HepG2 (cell line): Measurements from ENCODE around the gene P2RX3. TPM values are rescaled to one million over a fixed set of nuclear protein-coding genes. Genes with fewer than 3 reads are reported as not detected.

Source experiments
- ATAC-seq: fragments of 200-7000 bp; cut with Tn5 transposase; 3 replicates; pipeline ENCODE4 v1.9.1; 2020; ENCODE audit warnings: mild to moderate bottlenecking, moderate library complexity
- BruUV-seq: library from RNA; stranded (reverse); fragments of 400-500 nt; replicated peaks from 2 replicates; lab custom pipeline; 2021; lab: Mats Ljungman, UMichigan
- CTCF ChIA-PET: fragments of 300-600 bp; formaldehyde crosslinking; extraction: SDS; loops from one replicate; lab custom pipeline; 2021; ENCODE audit warnings: low total read pairs, inconsistent platforms, low intra/inter-chr PET ratio; lab: Yijun Ruan, JAX
- POLR2A ChIA-PET: fragments of 350-600 bp; sonication (Branson Sonifier 250); formaldehyde crosslinking; loops from one replicate; lab custom pipeline; 2020; ENCODE audit warnings: antibody characterized with exemption, inconsistent platforms; lab: Yijun Ruan, JAX
- DNase-seq: peaks from one replicate; pipeline ENCODE4 v3.0.0-alpha.2; 2015; ENCODE audit warnings: low spot score
- FAIRE-seq: peaks from 3 replicates; lab custom pipeline; 2011; peaks lifted over from hg19 to GRCh38; lab: Jason Lieb, UNC
- H2AFZ ChIP-seq: one replicate; pipeline ENCODE4 v1.6.1; 2011; ENCODE audit warnings: low read length, inconsistent platforms
- H3K27ac ChIP-seq: fragments of 300-600 bp; 3 replicates; pipeline ENCODE4 v1.8.0; 2011; ENCODE audit warnings: mixed run types, mild to moderate bottlenecking, mixed read lengths, low read length, inconsistent platforms; ENCODE audit not compliant: insufficient read depth; ENCODE audit errors: extremely low read length
- H3K27me3 ChIP-seq, 2 experiments: fragments of 200-600 bp in 1 of 2; 2 replicates in 1 of 2; 3 replicates in 1 of 2; pipeline versions ENCODE4 v1.6.0 to v1.8.0; 2011; ENCODE audit warnings: low read length in 2 of 2, mild to moderate bottlenecking in 2 of 2, moderate library complexity in 2 of 2, inconsistent platforms in 1 of 2; ENCODE audit not compliant: insufficient read depth in 2 of 2, control insufficient read depth in 1 of 2
- H3K36me3 ChIP-seq, 2 experiments: fragments of 200-600 bp in 1 of 2; replicated peaks in 1 of 2; 2 replicates in 1 of 2; 3 replicates in 1 of 2; pipeline versions ENCODE4 v1.5.1 to v1.8.0; 2011; ENCODE audit warnings: low read length in 2 of 2, inconsistent platforms in 1 of 2; ENCODE audit not compliant: insufficient read depth in 2 of 2, control insufficient read depth in 1 of 2
- H3K4me1 ChIP-seq: 2 replicates; pipeline ENCODE4 v1.5.1; 2012; ENCODE audit warnings: low read length, inconsistent platforms; ENCODE audit not compliant: insufficient read depth
- H3K4me2 ChIP-seq: 2 replicates; pipeline ENCODE4 v1.6.0; 2011; ENCODE audit warnings: low read depth, low read length, inconsistent platforms
- H3K4me3 ChIP-seq, 3 experiments: fragments of 200-600 bp in 1 of 3; sonication (generic), shearing (Covaris generic) in 1 of 3; replicated peaks in 1 of 3; 2 replicates each; pipeline ENCODE4 v1.5.1; 2011 to 2016; ENCODE audit warnings: low read length in 3 of 3, inconsistent platforms in 2 of 3, low read depth in 2 of 3, mild to moderate bottlenecking in 2 of 3, control low read depth in 1 of 3, mixed read lengths in 1 of 3; ENCODE audit not compliant: insufficient read depth in 1 of 3
- H3K79me2 ChIP-seq: one replicate; pipeline ENCODE4 v1.6.1; 2011; ENCODE audit warnings: low read length, inconsistent platforms; ENCODE audit not compliant: insufficient read depth
- H3K9ac ChIP-seq: 2 replicates; pipeline ENCODE4 v1.6.0; 2011; ENCODE audit warnings: mild to moderate bottlenecking, low read depth, low read length, inconsistent platforms; ENCODE audit not compliant: insufficient read depth
- H3K9me3 ChIP-seq: 2 replicates; pipeline ENCODE4 v1.5.1; 2012; ENCODE audit warnings: mild to moderate bottlenecking, low read length
- H4K20me1 ChIP-seq: 2 replicates; pipeline ENCODE4 v1.6.0; 2011; ENCODE audit warnings: inconsistent platforms, mild to moderate bottlenecking, low read length, moderate library complexity; ENCODE audit not compliant: insufficient read depth
- FIP1L1 ChIP-seq: fragments of 200-400 bp; formaldehyde crosslinking; IDR thresholded peaks from 2 replicates; pipeline ENCODE4 v1.6.1; 2018; ENCODE audit warnings: low read depth, mild to moderate bottlenecking, low read length, moderate library complexity, borderline replicate concordance; ENCODE audit not compliant: insufficient read depth
- KDM5B ChIP-seq: sonication (generic); formaldehyde crosslinking; IDR thresholded peaks from 2 replicates; pipeline ENCODE4 v1.4.0; 2020; ENCODE audit warnings: missing genetic modification reagents, mild to moderate bottlenecking, borderline replicate concordance
- PCBP1 ChIP-seq: fragments of 200-400 bp; formaldehyde crosslinking; IDR thresholded peaks from 2 replicates; pipeline ENCODE4 v1.6.1; 2017; ENCODE audit warnings: mild to moderate bottlenecking, low read depth, low read length, borderline replicate concordance
- WGBS: methylation state at CpG from one replicate; pipeline ENCODE4 v1.1.6; 2017; ENCODE audit warnings: low lambda C conversion rate; 5-methylcytosine and 5-hydroxymethylcytosine counted together
- in situ Hi-C: cut with HindIII; loops from 2 replicates; pipeline ENCODE4 v1.10.0; 2017; ENCODE audit warnings: low pct_unique_long_range_greater_than_20kb; ENCODE audit not compliant: extremely low pct_ligation_motif_present
- intact Hi-C: fragments of 100-400 bp; cut with micrococcal nuclease; formaldehyde crosslinking; loops from one replicate; pipeline ENCODE4 v1.10.0; 2022; ENCODE audit not compliant: unreplicated experiment
- polyA plus RNA-seq, 8 experiments: library from polyadenylated mRNA; depleted of rRNA in 3 of 8; stranded (reverse) in 7 of 8; unstranded in 1 of 8; fragments of >200 nt; fragmentation: Illumina TruSeq in 4 of 8; extraction: Trizol in 4 of 8; gene quantifications; 2 replicates each; pipeline versions ENCODE4 v1.2.1 to v1.2.3, GENCODE V29; 2011 to 2016; ENCODE audit warnings: low read depth in 4 of 8, missing spikeins in 1 of 8, mixed read lengths in 1 of 8; ENCODE audit not compliant: insufficient read depth in 1 of 8
- total RNA-seq, 5 experiments: library from RNA; depleted of rRNA; stranded (reverse); fragments of >200 nt; fragmentation: Illumina TruSeq; extraction: Trizol; gene quantifications; 2 replicates each; pipeline ENCODE4 v1.2.3, GENCODE V29; 2016; ENCODE audit warnings: low read depth in 1 of 5
- TF ChIP-seq, protein P1 (sequence below): sonication (generic); formaldehyde crosslinking; IDR thresholded peaks from 2 replicates; pipeline ENCODE4 v1.5.0; 2020; ENCODE audit warnings: mild to moderate bottlenecking, missing genetic modification reagents, moderate library complexity

The P2RX3 gene
- total and polyA plus RNA-seq, 2 of the 13 experiments (the other 11 are each of a cell fraction or from before 2014, with no cell fraction given) = 0.08 TPM; not detected in 1

DNA sequence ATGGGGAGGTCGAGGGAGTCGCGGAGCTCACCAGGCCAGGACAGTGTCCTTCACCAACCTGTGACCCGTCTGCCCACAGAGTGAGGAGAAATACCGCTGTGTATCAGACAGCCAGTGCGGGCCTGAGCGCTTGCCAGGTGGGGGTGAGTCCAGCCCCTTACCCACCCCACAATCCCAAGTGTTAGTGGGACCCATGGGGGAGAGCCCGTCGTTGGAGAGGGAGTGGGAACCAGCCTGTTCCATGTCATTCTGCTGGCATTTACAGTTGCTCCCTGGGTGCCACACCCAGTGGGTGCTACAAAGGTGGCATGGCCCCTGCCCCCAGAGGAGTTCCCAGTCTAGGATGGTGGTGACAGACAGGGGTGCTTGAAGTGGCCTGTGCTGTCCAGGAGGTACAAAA is 9.2 kb downstream of the P2RX3 start (continued):
- no peak for TF ChIP-seq FIP1L1

GRCh38 chr11:57348052-57348451 is 9.9 kb downstream of the P2RX3 start:
- POLR2A ChIA-PET = no interaction called here
- BruUV-seq = no TSS peak
- CTCF ChIA-PET = no interaction called here

More at GRCh38 chr11:57348052-57348451, 9.9 kb downstream of the P2RX3 start:
- Histone ChIP-seq H3K4me3 (no peak overlapping the region), H3K9ac (peak overlapping the region; percentile 11; the same call in 1 of the 2 replicates), H3K4me1 (peaks cover 53% of the 10 kb centered on the region), H3K27me3 (peaks cover 1 to 19% of the 10 kb centered on the region in 2 experiments; a peak in 4 of 5 replicates), H3K27ac (no peak overlapping the region), H4K20me1 (no peaks in the 10 kb centered on the region), H3K36me3 (no peaks in the 10 kb centered on the region), H3K4me2 (peak overlapping the region; percentile 59), H3K79me2 (no peaks in the 10 kb centered on the region), H2AFZ (no peak overlapping the region), H3K9me3 (no peaks in the 10 kb centered on the region)
- DNase-seq (no peak), FAIRE-seq (no peak), ATAC-seq (peak; percentile 63)
- in situ Hi-C loops (loop anchor here (5.0 to 10.0 kb wide), 4 partner anchors 109 to 294 kb away; partner anchors contain the start of genes TIMM10 and UBE2L6), intact Hi-C loops (loop anchor here (5.0 to 10.0 kb wide), 2 partner anchors 71 to 213 kb away; no protein-coding TSS in a partner anchor)
- TF ChIP-seq KDM5B (CRISPR knock-in tag) (no peak), PCBP1 (0 out of 2 replicates have a peak, but pooled peaks have one; percentile 31)
- TF ChIP-seq, protein P1, sequence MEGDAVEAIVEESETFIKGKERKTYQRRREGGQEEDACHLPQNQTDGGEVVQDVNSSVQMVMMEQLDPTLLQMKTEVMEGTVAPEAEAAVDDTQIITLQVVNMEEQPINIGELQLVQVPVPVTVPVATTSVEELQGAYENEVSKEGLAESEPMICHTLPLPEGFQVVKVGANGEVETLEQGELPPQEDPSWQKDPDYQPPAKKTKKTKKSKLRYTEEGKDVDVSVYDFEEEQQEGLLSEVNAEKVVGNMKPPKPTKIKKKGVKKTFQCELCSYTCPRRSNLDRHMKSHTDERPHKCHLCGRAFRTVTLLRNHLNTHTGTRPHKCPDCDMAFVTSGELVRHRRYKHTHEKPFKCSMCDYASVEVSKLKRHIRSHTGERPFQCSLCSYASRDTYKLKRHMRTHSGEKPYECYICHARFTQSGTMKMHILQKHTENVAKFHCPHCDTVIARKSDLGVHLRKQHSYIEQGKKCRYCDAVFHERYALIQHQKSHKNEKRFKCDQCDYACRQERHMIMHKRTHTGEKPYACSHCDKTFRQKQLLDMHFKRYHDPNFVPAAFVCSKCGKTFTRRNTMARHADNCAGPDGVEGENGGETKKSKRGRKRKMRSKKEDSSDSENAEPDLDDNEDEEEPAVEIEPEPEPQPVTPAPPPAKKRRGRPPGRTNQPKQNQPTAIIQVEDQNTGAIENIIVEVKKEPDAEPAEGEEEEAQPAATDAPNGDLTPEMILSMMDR (CRISPR knock-in tag) = peak; percentile 10; the same call in 1 of the 2 replicates
- WGBS = 3% methylated on average over 5 of the region's 7 CpGs
